SU-DHL-6 (cell line): Measurements from ENCODE around the gene DCAF7.

Experiments
- CTCF ChIP-seq: fragments of 200-600 bp; sonication (generic); IDR thresholded peaks from one replicate; pipeline ENCODE4 v1.5.1; 2017; ENCODE audit warnings: antibody characterized with exemption, mild to moderate bottlenecking, low read length, moderate library complexity; ENCODE audit not compliant: insufficient read depth, poor library complexity, severe bottlenecking
- EZH2phosphoT487 ChIP-seq: fragments of 200-600 bp; sonication (generic), shearing (Covaris generic); conservative IDR thresholded peaks from 2 replicates; pipeline ENCODE4 v1.6.1; 2018; ENCODE audit warnings: mild to moderate bottlenecking, antibody characterized with exemption, low read length, moderate library complexity, mixed read lengths

- TF ChIP-seq CTCF, result no peak
- no peak for TF ChIP-seq EZH2phosphoT487
Measured at GRCh38 chr17:63610854-63611253, 60.6 kb downstream of the DCAF7 start.
